Measurements from ENCODE around the gene PFN1. TPM values are rescaled to one million over a fixed set of nuclear protein-coding genes. Genes with fewer than 3 reads are reported as not detected.

PFN1 gene
- total and polyA plus RNA-seq, 9 of the 15 experiments (the other 6 are each of a cell fraction or from before 2014, with no cell fraction given) = 60.5 to 1,479 (median 456) TPM

DNA sequence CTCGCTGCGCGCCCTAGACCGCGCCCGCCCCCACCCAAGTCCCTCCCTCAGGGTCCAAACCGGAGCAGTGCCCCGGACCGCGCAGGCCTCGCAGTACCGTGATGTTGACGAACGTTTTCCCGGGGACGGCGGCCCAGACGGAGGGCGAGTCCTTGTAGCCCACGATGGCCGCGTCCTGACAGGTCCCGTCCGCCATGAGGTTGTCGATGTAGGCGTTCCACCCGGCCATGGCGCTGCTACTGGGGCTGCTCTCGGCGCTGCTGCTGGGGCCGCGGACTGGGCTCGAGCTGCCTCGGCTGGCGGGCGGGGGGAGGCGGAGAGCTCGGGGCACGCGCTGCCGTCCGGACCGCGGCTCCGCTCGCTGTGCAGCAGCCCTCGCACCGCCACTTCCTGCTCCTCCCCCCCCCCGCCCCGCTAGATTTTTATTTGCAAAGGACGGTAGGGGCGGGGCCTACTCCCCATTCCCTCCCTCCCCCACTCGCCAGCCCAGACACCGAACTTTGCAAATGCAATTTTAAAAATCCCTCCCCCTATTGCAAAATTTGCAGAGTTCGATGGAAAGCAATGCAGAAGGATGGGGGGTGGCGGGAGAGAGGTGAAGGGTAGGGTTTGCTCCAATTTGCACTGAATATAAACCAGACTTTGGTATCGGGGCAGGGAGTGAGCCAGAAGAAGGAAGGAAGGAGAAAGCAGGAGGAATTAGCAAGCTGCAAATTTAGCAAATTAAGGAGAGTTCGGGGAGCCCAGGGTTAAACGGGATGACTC, at the start of gene PFN1 (continued):
- no peak for TF ChIP-seq SOX6 (IDR thresholded peaks at IDR 0.05)
- TF ChIP-seq FOXA3 (CRISPR knock-in tag; conservative IDR thresholded peaks at IDR 0.05 in 1 of 2, IDR thresholded peaks at IDR 0.05 in 1 of 2) = no peak
- TF ChIP-seq, protein P1, sequence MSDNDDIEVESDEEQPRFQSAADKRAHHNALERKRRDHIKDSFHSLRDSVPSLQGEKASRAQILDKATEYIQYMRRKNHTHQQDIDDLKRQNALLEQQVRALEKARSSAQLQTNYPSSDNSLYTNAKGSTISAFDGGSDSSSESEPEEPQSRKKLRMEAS (CRISPR knock-in tag; IDR thresholded peaks at IDR 0.05) = peak; percentile 65
- TF ChIP-seq FOXK1 (CRISPR knock-in tag; IDR thresholded peaks at IDR 0.05; ENCODE audit: borderline replicate concordance) = no peak
- TF ChIP-seq HNRNPL (IDR thresholded peaks at IDR 0.05; ENCODE audit: low read depth, low read length) = no peak
- TF ChIP-seq HDAC2 (IDR thresholded peaks at IDR 0.05) = peak; percentile 52; the same call in 1 of the 2 replicates
- TF ChIP-seq ETV6 (IDR thresholded peaks at IDR 0.05; ENCODE audit: borderline replicate concordance in 1 of 2, low read depth in 2 of 2, low read length in 1 of 2) = no peak
- no peak for TF ChIP-seq ETV6 (CRISPR knock-in tag; IDR thresholded peaks at IDR 0.05; ENCODE audit: borderline replicate concordance)
- no peak for TF ChIP-seq NELFE (IDR thresholded peaks at IDR 0.05; ENCODE audit: insufficient read depth, insufficient read length)
- no peak for TF ChIP-seq HOMEZ (CRISPR knock-in tag; IDR thresholded peaks at IDR 0.05)
- TF ChIP-seq TAF1 (IDR thresholded peaks at IDR 0.05; ENCODE audit: control insufficient read depth, extremely low read depth, insufficient read depth, low read length, severe bottlenecking) = peak; percentile 84
- TF ChIP-seq AFF4 (CRISPR knock-in tag; IDR thresholded peaks at IDR 0.05) = no peak
- no peak for TF ChIP-seq HMBOX1 (IDR thresholded peaks at IDR 0.05)
- TF ChIP-seq ZNF655 (CRISPR knock-in tag; IDR thresholded peaks at IDR 0.05) = no peak
- no peak for TF ChIP-seq HCFC1 (IDR thresholded peaks at IDR 0.05; ENCODE audit: low read depth, low read length)
- TF ChIP-seq SMARCA5 (IDR thresholded peaks at IDR 0.05) = peak; percentile 45; the same call in 1 of the 2 replicates
- TF ChIP-seq MYBL2 (IDR thresholded peaks at IDR 0.05; ENCODE audit: low read depth) = no peak
- no peak for TF ChIP-seq MYBL2 (CRISPR knock-in tag; IDR thresholded peaks at IDR 0.05; ENCODE audit: borderline replicate concordance)
- TF ChIP-seq SAFB (IDR thresholded peaks at IDR 0.05; ENCODE audit: borderline replicate concordance, low read depth, low read length) = 0 out of 2 replicates have a peak, but pooled peaks have one; percentile 25
- no peak for TF ChIP-seq RAD51 (IDR thresholded peaks at IDR 0.05; ENCODE audit: borderline replicate concordance, low read depth)
